OCI-M2 (cell line): Measurements from ENCODE around the gene MAMSTR.

Experiments
- DNase-seq: peaks from one replicate; lab custom pipeline; 2025; ENCODE audit not compliant: unreplicated experiment; lab: John Stamatoyannopoulos, UW

The MAMSTR gene

GRCh38 chr19:48664476-48664875 lies 55.0 kb downstream of the MAMSTR start:
- DNase-seq = no peak

- no peak for DNase-seq
Measured at GRCh38 chr19:48663667-48664066, 55.9 kb downstream of the MAMSTR start.
